ENCODE results near the gene RPTOR. TPM values are rescaled to one million over a fixed set of nuclear protein-coding genes. Genes with fewer than 3 reads are reported as not detected.

The RPTOR gene
- total and polyA plus RNA-seq, 2 donors (not counting 3 experiments of a cell fraction or from before 2014, with no cell fraction given), result 10.7 to 41.8 TPM

GRCh38 chr17:80694992-80695912, 150.6 kb downstream of the RPTOR start:
- POLR2A ChIA-PET, result no interaction called here
- no peak overlapping the region for H3K4me3 ChIP-seq (replicated peaks in 1 of 3; ENCODE audit: insufficient read depth in 1 of 3, low read depth in 1 of 3, low read length in 3 of 3)
- no TSS peak for BruUV-seq (replicated peaks)

More at GRCh38 chr17:80694992-80695912, 150.6 kb downstream of the RPTOR start:
- CTCF ChIA-PET, result interaction anchor here (1.3 to 1.6 kb wide), 3 partner anchors 9 to 132 kb away, joined by 4 to 5 read pairs (median 4); no protein-coding TSS in a partner anchor
- peak; percentile 60 for FAIRE-seq
- TF ChIP-seq POLR2AphosphoS5 (IDR thresholded peaks at IDR 0.05; ENCODE audit: insufficient read depth, low read depth, low read length) (no peak), JUN (IDR thresholded peaks at IDR 0.05; ENCODE audit: borderline replicate concordance, insufficient read depth, insufficient read length, low read depth) (no peak), MAX (IDR thresholded peaks at IDR 0.05; ENCODE audit: insufficient read depth, insufficient read length) (no peak), EZH2 (IDR thresholded peaks at IDR 0.05; ENCODE audit: borderline replicate concordance, low read depth, low read length, severe bottlenecking) (no peak), FOS (IDR thresholded peaks at IDR 0.05; ENCODE audit: borderline replicate concordance, insufficient read depth, low read length) (no peak), MYC (IDR thresholded peaks at IDR 0.05; ENCODE audit: low read depth, low read length) (no peak), POLR2A (IDR thresholded peaks at IDR 0.05; ENCODE audit: low read depth, low read length) (no peak), GATA2 (IDR thresholded peaks at IDR 0.05; ENCODE audit: insufficient read depth, insufficient read length, low read depth, low read length) (no peak), CTCF (IDR thresholded peaks at IDR 0.05; ENCODE audit: extremely low read depth in 1 of 2, insufficient read depth in 1 of 2, low read depth in 1 of 2, low read length in 2 of 2) (no peak)
- DNase-seq (ENCODE audit: low read depth, low spot score), result peak; percentile 57
- peaks cover 39% of the 10 kb centered on the region for H3K79me2 ChIP-seq (ENCODE audit: control insufficient read depth, insufficient read depth, low read length)
- H3K4me1 ChIP-seq (ENCODE audit: control insufficient read depth, extremely low read depth, insufficient read depth, low read length), result peaks cover 11% of the 10 kb centered on the region
- no peaks in the 10 kb centered on the region for H3K9me1 ChIP-seq (replicated peaks; ENCODE audit: control insufficient read depth, extremely low read depth, insufficient read depth, low read length)
- dilution Hi-C loops (cut with MboI; ENCODE audit: extremely low pct_ligation_motif_present, low sequenced_read_pairs), result no loop called here
- no peaks in the 10 kb centered on the region for H3K36me3 ChIP-seq (ENCODE audit: control insufficient read depth in 2 of 2, extremely low read depth in 1 of 2, insufficient read depth in 2 of 2, low read length in 2 of 2)
- intact Hi-C loops (cut with micrococcal nuclease), result no loop called here
- no peak overlapping the region for H2AFZ ChIP-seq (ENCODE audit: low read depth, low read length)
- H3K9ac ChIP-seq (replicated peaks; ENCODE audit: extremely low read depth, insufficient read depth, low read length), result no peak overlapping the region
- H3K27ac ChIP-seq (ENCODE audit: insufficient read depth, low read depth, low read length), result no peak overlapping the region
- no peak overlapping the region for H3K4me2 ChIP-seq (ENCODE audit: insufficient read depth, low read length)
- H4K20me1 ChIP-seq (replicated peaks; ENCODE audit: control insufficient read depth, extremely low read depth, insufficient read depth, low read length), result no peaks in the 10 kb centered on the region
- no peaks in the 10 kb centered on the region for H3K9me3 ChIP-seq (replicated peaks; ENCODE audit: control insufficient read depth, insufficient read depth, low read length)
- H3K27me3 ChIP-seq (ENCODE audit: control insufficient read depth in 2 of 2, insufficient read depth in 2 of 2, low read length in 2 of 2), result no peaks in the 10 kb centered on the region

Measured in endothelial cell of umbilical vein (primary cell).